HepG2 (cell line): ENCODE data around the gene IFNLR1. TPM values are rescaled to one million over a fixed set of nuclear protein-coding genes. Genes with fewer than 3 reads are reported as not detected.

ENCODE experiments used
- CAMTA2 ChIP-seq: sonication (generic); formaldehyde crosslinking; IDR thresholded peaks from 2 replicates; pipeline ENCODE4 v1.4.0; 2020; ENCODE audit warnings: mild to moderate bottlenecking, missing genetic modification reagents, borderline replicate concordance
- CHD2 ChIP-seq: IDR thresholded peaks from 2 replicates; pipeline ENCODE4 v1.6.1; 2011; ENCODE audit warnings: low read depth, low read length, improper control_type of control experiment
- FOSL2 ChIP-seq: sonication (generic); formaldehyde crosslinking; IDR thresholded peaks from 2 replicates; pipeline ENCODE4 v1.4.0; 2020; ENCODE audit warnings: missing genetic modification reagents
- HES4 ChIP-seq: sonication (generic); formaldehyde crosslinking; IDR thresholded peaks from 2 replicates; pipeline ENCODE4 v1.9.0; 2021; ENCODE audit warnings: mild to moderate bottlenecking, missing genetic modification reagents, borderline replicate concordance
- HNRNPL ChIP-seq: fragments of 200-400 bp; formaldehyde crosslinking; IDR thresholded peaks from 2 replicates; pipeline ENCODE4 v1.6.1; 2017; ENCODE audit warnings: mild to moderate bottlenecking, low read depth, low read length
- KLF11 ChIP-seq: IDR thresholded peaks from 2 replicates; pipeline ENCODE4 v1.6.1; 2016; ENCODE audit warnings: missing compliant biosample characterization
- MZF1 ChIP-seq: sonication (generic); formaldehyde crosslinking; IDR thresholded peaks from 2 replicates; pipeline ENCODE4 v1.8.1; 2023; ENCODE audit warnings: mild to moderate bottlenecking, missing genetic modification reagents, borderline replicate concordance
- NFATC3 ChIP-seq: sonication (generic); formaldehyde crosslinking; IDR thresholded peaks from 2 replicates; pipeline ENCODE4 v1.5.1; 2020; ENCODE audit warnings: mild to moderate bottlenecking, missing genetic modification reagents
- NONO ChIP-seq, 2 experiments: fragments of 450-650 bp in 1 of 2; sonication (generic) in 1 of 2; formaldehyde crosslinking in 1 of 2; IDR thresholded peaks in 1 of 2; conservative IDR thresholded peaks in 1 of 2; 2 replicates each; pipeline versions ENCODE4 v1.6.1 to v1.8.0; 2017 to 2022; ENCODE audit warnings: mild to moderate bottlenecking in 1 of 2, missing genetic modification reagents in 1 of 2, moderate library complexity in 1 of 2
- NR2F1 ChIP-seq, 2 experiments: fragments of 450-650 bp in 1 of 2; formaldehyde crosslinking in 1 of 2; IDR thresholded peaks; 2 replicates each; pipeline versions ENCODE4 v1.5.0 to v1.6.1; 2016 to 2020; ENCODE audit warnings: mild to moderate bottlenecking in 1 of 2, missing compliant biosample characterization in 1 of 2, missing genetic modification reagents in 1 of 2, moderate library complexity in 1 of 2
- PLRG1 ChIP-seq: fragments of 450-650 bp; conservative IDR thresholded peaks from 2 replicates; pipeline ENCODE4 v1.6.1; 2016
- POLR2A ChIP-seq, 2 experiments: IDR thresholded peaks; 2 replicates each; pipeline ENCODE4 v1.6.1; 2011; ENCODE audit warnings: low read depth in 2 of 2, low read length in 2 of 2, mild to moderate bottlenecking in 1 of 2, moderate library complexity in 1 of 2; ENCODE audit not compliant: insufficient read depth in 1 of 2
- SIN3B ChIP-seq: fragments of 150-350 bp; IDR thresholded peaks from 2 replicates; pipeline ENCODE4 v1.6.1; 2014; ENCODE audit warnings: low read length
- SMAD1 ChIP-seq: sonication (generic); formaldehyde crosslinking; IDR thresholded peaks from 2 replicates; pipeline ENCODE4 v1.4.0; 2020; ENCODE audit warnings: missing genetic modification reagents, low read depth, mild to moderate bottlenecking, borderline replicate concordance
- SPEN ChIP-seq: sonication (generic); formaldehyde crosslinking; IDR thresholded peaks from 2 replicates; pipeline ENCODE4 v1.5.1; 2020; ENCODE audit warnings: low read depth, mild to moderate bottlenecking, missing genetic modification reagents
- TBX3 ChIP-seq: fragments of 450-650 bp; IDR thresholded peaks from 2 replicates; pipeline ENCODE4 v1.6.1; 2017; ENCODE audit warnings: antibody characterized with exemption, mild to moderate bottlenecking, inconsistent platforms, borderline replicate concordance
- TP53 ChIP-seq: sonication (generic); formaldehyde crosslinking; conservative IDR thresholded peaks from 2 replicates; pipeline ENCODE4 v1.4.0; 2020; ENCODE audit warnings: missing genetic modification reagents
- TRIM22 ChIP-seq: fragments of 450-650 bp; IDR thresholded peaks from 2 replicates; pipeline ENCODE4 v1.6.1; 2017
- YEATS2 ChIP-seq: sonication (generic); formaldehyde crosslinking; IDR thresholded peaks from 2 replicates; pipeline ENCODE4 v1.4.0; 2020; ENCODE audit warnings: missing genetic modification reagents, borderline replicate concordance
- ZNF17 ChIP-seq: sonication (generic); formaldehyde crosslinking; IDR thresholded peaks from 2 replicates; pipeline ENCODE4 v1.5.0; 2020; ENCODE audit warnings: mild to moderate bottlenecking, missing genetic modification reagents
- ZNF598 ChIP-seq: sonication (generic); formaldehyde crosslinking; IDR thresholded peaks from 2 replicates; pipeline ENCODE4 v1.5.1; 2020; ENCODE audit warnings: mild to moderate bottlenecking, missing genetic modification reagents, borderline replicate concordance
- ZNF713 ChIP-seq: sonication (generic); formaldehyde crosslinking; IDR thresholded peaks from 2 replicates; pipeline ENCODE4 v1.4.0; 2020; ENCODE audit warnings: mild to moderate bottlenecking, missing genetic modification reagents
- polyA plus RNA-seq, 8 experiments: library from polyadenylated mRNA; depleted of rRNA in 3 of 8; stranded (reverse) in 7 of 8; unstranded in 1 of 8; fragments of >200 nt; fragmentation: Illumina TruSeq in 4 of 8; extraction: Trizol in 4 of 8; gene quantifications; 2 replicates each; pipeline versions ENCODE4 v1.2.1 to v1.2.3, GENCODE V29; 2011 to 2016; ENCODE audit warnings: low read depth in 4 of 8, missing spikeins in 1 of 8, mixed read lengths in 1 of 8; ENCODE audit not compliant: insufficient read depth in 1 of 8
- total RNA-seq, 5 experiments: library from RNA; depleted of rRNA; stranded (reverse); fragments of >200 nt; fragmentation: Illumina TruSeq; extraction: Trizol; gene quantifications; 2 replicates each; pipeline ENCODE4 v1.2.3, GENCODE V29; 2016; ENCODE audit warnings: low read depth in 1 of 5
- TF ChIP-seq, protein P1 (sequence below): sonication (generic); formaldehyde crosslinking; IDR thresholded peaks from 2 replicates; pipeline ENCODE4 v1.5.1; 2020; ENCODE audit warnings: mild to moderate bottlenecking, missing genetic modification reagents, moderate library complexity
- TF ChIP-seq, protein P2 (sequence below): sonication (generic); formaldehyde crosslinking; IDR thresholded peaks from 2 replicates; pipeline ENCODE4 v1.5.1; 2020; ENCODE audit warnings: mild to moderate bottlenecking, missing genetic modification reagents, borderline replicate concordance

Gene IFNLR1
- total and polyA plus RNA-seq, 2 of the 13 experiments (the other 11 are each of a cell fraction or from before 2014, with no cell fraction given): 3.8 to 8.5 TPM

- TF ChIP-seq SMAD1 (CRISPR knock-in tag) (no peak), ZNF598 (CRISPR knock-in tag) (0 out of 2 replicates have a peak, but pooled peaks have one; percentile 21), CAMTA2 (CRISPR knock-in tag) (no peak), TRIM22 (no peak), SIN3B (no peak), ZNF713 (CRISPR knock-in tag) (0 out of 2 replicates have a peak, but pooled peaks have one; percentile 34), KLF11 (CRISPR knock-in tag) (no peak), HNRNPL (no peak), CHD2 (no peak), TBX3 (no peak), ZNF17 (CRISPR knock-in tag) (no peak), NONO (IDR thresholded peaks at IDR 0.05) (no peak), NONO (CRISPR knock-in tag; conservative IDR thresholded peaks at IDR 0.05) (0 out of 2 replicates have a peak, but pooled peaks have one; percentile 27), NR2F1 (CRISPR knock-in tag; IDR thresholded peaks at IDR 0.05) (no peak), YEATS2 (peak; percentile 36; the same call in 1 of the 2 replicates), SPEN (CRISPR knock-in tag) (peak; percentile 47; the same call in 1 of the 2 replicates), POLR2A (IDR thresholded peaks at IDR 0.05; ENCODE audit: insufficient read depth in 1 of 2, low read depth in 2 of 2, low read length in 2 of 2) (no peak), NFATC3 (CRISPR knock-in tag) (no peak), HES4 (CRISPR knock-in tag) (no peak), PLRG1 (no peak), MZF1 (CRISPR knock-in tag) (no peak), TP53 (CRISPR knock-in tag) (no peak), FOSL2 (CRISPR knock-in tag) (no peak)
- TF ChIP-seq, protein P1, sequence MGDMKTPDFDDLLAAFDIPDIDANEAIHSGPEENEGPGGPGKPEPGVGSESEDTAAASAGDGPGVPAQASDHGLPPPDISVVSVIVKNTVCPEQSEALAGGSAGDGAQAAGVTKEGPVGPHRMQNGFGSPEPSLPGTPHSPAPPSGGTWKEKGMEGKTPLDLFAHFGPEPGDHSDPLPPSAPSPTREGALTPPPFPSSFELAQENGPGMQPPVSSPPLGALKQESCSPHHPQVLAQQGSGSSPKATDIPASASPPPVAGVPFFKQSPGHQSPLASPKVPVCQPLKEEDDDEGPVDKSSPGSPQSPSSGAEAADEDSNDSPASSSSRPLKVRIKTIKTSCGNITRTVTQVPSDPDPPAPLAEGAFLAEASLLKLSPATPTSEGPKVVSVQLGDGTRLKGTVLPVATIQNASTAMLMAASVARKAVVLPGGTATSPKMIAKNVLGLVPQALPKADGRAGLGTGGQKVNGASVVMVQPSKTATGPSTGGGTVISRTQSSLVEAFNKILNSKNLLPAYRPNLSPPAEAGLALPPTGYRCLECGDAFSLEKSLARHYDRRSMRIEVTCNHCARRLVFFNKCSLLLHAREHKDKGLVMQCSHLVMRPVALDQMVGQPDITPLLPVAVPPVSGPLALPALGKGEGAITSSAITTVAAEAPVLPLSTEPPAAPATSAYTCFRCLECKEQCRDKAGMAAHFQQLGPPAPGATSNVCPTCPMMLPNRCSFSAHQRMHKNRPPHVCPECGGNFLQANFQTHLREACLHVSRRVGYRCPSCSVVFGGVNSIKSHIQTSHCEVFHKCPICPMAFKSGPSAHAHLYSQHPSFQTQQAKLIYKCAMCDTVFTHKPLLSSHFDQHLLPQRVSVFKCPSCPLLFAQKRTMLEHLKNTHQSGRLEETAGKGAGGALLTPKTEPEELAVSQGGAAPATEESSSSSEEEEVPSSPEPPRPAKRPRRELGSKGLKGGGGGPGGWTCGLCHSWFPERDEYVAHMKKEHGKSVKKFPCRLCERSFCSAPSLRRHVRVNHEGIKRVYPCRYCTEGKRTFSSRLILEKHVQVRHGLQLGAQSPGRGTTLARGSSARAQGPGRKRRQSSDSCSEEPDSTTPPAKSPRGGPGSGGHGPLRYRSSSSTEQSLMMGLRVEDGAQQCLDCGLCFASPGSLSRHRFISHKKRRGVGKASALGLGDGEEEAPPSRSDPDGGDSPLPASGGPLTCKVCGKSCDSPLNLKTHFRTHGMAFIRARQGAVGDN (CRISPR knock-in tag): peak; percentile 73
- TF ChIP-seq, protein P2, sequence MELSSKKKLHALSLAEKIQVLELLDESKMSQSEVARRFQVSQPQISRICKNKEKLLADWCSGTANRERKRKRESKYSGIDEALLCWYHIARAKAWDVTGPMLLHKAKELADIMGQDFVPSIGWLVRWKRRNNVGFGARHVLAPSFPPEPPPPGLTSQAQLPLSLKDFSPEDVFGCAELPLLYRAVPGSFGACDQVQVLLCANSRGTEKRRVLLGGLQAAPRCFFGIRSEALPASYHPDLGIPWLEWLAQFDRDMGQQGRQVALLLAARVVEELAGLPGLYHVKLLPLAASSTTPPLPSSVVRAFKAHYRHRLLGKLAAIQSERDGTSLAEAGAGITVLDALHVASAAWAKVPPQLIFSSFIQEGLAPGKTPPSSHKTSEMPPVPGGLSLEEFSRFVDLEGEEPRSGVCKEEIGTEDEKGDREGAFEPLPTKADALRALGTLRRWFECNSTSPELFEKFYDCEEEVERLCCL: no peak
These were observed 36.6 kb downstream of the IFNLR1 start (continued) for GRCh38 chr1:24150234-24151174.
